GM12891 (cell line): ENCODE measurements around the gene DDIAS.

Experiments used
- DNase-seq: peaks from one replicate; pipeline ENCODE4 v3.0.0; 2011; ENCODE audit warnings: low spot score; ENCODE audit not compliant: insufficient read length
- FAIRE-seq: peaks from 2 replicates; lab custom pipeline; 2011; peaks lifted over from hg19 to GRCh38; lab: Jason Lieb, UNC
- PAX5 ChIP-seq: IDR thresholded peaks from 2 replicates; pipeline ENCODE4 v1.6.1; 2011; ENCODE audit warnings: low read length, moderate library complexity, mild to moderate bottlenecking; ENCODE audit not compliant: insufficient read depth, severe bottlenecking
- POLR2A ChIP-seq: IDR thresholded peaks from 2 replicates; pipeline ENCODE4 v1.6.1; 2011; ENCODE audit warnings: low read depth, low read length, control low read depth
- POLR2AphosphoS5 ChIP-seq: IDR thresholded peaks from 2 replicates; pipeline ENCODE4 v1.6.1; 2011; ENCODE audit warnings: low read depth, low read length, control low read depth
- POU2F2 ChIP-seq: IDR thresholded peaks from 2 replicates; pipeline ENCODE4 v1.6.1; 2011; ENCODE audit warnings: low read depth, mild to moderate bottlenecking, control low read depth, low read length, moderate library complexity
- SPI1 ChIP-seq: IDR thresholded peaks from 2 replicates; pipeline ENCODE4 v1.6.1; 2011; ENCODE audit warnings: low read depth, low read length, control low read depth
- TAF1 ChIP-seq: IDR thresholded peaks from 2 replicates; pipeline ENCODE4 v1.6.1; 2011; ENCODE audit warnings: low read depth, low read length, control low read depth

Gene DDIAS

DNA sequence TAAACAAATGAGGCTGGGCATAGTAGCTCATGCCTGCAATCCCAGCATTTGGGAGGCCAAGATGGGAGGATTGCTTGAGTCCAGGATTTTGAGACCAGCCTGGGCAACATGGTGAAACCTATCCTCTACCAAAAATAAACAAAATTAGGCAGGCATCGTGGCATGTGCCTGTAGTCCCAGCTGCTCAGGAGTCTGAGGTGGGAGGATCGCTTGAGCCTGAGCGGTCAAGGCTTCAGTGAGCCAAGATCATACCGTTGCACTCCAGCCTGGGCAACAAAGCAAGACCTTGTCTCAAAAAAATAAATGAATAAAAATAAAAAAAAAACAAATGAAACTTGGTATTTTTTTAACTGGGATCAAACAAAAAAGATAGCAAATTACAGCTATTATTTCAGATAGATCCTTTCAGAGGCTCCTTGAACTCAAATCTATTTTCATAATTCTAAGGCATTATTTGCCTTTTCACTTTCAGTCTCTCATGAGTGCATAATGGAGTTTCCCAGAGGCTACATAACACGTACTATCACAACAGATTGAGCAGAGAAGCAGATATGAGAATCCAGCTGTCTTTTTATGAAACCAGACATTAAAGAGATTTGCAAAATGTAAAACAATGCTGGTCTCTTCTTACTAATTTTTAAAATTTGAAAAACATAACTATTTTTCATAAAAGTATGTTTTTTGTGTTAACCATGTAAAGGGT is 23.1 kb downstream of the DDIAS start:
- TF ChIP-seq PAX5 (no peak), POU2F2 (no peak), POLR2A (no peak), TAF1 (no peak), POLR2AphosphoS5 (no peak), SPI1 (no peak)
- FAIRE-seq (peak; percentile 80), DNase-seq (no peak)

DNA sequence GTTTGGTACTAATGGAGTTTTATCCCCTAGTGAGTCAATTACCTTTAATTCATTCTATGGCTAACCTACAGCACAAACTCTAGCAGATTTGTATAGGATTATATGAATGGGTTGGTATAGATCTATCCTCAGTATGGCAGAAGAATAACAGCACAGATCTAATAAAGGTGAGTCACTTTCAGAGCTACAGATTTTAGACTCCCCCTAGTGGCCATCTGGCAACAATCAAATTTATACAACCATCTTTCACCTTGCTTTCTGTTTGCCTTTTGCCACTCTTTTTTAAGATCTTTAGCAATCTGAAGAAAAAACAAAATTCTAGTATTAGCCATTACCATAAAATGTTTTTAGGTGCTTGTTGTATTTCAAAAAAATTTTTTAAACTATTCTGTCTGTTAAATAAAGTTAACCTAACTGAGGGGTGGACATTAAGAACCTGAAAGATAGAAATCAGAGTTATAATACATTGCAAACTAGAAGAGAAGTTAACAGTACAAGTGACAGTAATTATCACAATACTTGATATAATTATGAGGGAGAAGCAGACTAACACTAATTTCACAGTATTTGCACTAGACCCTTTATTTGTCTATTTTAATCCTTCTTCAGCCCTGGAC is 25.8 kb downstream of the DDIAS start:
- TF ChIP-seq SPI1 (no peak), TAF1 (no peak), POLR2AphosphoS5 (no peak), POLR2A (no peak), PAX5 (no peak), POU2F2 (no peak)
- peak; percentile 82 for FAIRE-seq
- peak; percentile 17 for DNase-seq

DNA sequence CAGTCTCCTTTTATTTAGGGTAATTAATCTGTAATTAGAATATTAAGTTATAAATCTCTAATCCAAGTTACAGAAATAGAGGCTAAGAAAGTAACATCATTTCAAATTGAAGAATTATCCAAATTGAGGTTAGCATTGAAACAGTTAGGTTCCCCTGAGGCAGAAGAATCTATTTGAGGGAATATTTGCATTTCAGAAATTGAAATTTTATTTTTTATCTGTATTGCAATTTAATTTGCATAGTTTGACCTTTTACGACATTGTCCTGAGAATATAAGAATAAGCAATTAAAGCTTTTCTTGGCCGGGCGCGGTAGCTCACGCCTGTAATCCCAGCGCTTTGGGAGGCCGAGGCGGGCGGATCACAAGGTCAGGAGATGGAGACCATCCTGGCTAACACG is 27.6 kb downstream of the DDIAS start:
- TF ChIP-seq SPI1 (no peak), POLR2AphosphoS5 (no peak), POLR2A (no peak), PAX5 (no peak), TAF1 (no peak), POU2F2 (no peak)
- DNase-seq (no peak), FAIRE-seq (no peak)

DNA sequence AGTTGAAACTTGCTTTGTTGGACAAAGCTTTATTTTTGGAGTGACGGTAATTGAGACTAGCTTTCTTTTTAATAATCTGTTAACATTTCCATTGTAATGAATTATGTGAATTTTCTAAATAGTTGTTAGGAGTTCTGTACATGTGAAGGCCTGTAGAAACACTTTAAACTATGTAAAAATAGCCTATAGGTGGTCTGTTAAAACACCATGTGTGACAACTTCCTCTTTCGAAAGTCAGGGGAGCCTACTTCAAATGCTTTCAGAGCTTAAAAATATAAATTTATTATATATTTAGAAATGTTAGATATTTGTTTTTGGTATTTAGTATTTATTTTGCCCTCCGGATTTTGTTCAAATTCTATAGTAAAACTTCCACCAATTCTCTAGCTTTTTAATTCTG is 28.7 kb downstream of the DDIAS start:
- TF ChIP-seq TAF1 (no peak), SPI1 (no peak), PAX5 (no peak), POLR2A (no peak), POU2F2 (no peak), POLR2AphosphoS5 (no peak)
- FAIRE-seq (peak; percentile 77), DNase-seq (no peak)

DNA sequence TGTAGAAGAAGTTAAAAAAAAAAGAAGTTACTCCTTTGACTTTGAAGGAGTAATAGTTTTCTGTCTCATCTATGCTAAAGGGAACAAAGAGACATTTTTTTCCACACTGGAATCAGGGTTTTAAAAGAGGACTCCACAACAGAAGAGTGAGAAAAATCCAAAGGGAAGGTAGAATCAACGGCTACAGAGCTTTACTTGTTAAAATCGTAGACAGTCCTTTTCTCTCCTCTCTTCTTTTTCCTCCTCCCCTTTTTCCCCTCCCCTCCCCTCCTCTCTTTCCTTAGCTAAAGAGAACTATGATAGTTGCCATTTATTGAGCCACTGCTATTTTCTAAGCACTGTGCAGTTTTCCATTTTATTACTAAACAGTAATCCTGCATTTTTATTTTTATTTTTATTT is 29.2 kb downstream of the DDIAS start:
- DNase-seq: no peak
- TF ChIP-seq POU2F2 (no peak), POLR2AphosphoS5 (no peak), PAX5 (no peak), POLR2A (no peak), SPI1 (no peak), TAF1 (no peak)
- no peak for FAIRE-seq

DNA sequence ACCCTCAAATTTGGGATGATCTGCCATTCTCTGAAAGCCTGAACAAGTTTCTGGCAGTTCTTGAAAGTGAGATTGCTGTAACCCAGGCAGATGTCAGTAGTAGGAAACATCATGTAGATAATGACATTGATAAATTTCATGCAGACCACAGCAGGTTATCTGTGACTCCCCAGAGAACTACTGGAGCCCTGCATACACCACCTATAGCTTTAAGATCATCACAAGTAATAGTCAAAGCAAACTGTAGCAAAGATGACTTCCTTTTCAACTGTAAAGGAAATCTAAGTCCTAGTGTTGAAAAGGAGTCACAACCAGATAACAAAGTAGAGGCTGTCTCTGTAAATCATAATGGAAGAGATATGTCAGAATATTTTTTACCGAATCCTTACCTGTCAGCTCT is 31.0 kb downstream of the DDIAS start:
- no peak for DNase-seq
- peak; percentile 16 for FAIRE-seq
- no peak for TF ChIP-seq POLR2AphosphoS5

DNA sequence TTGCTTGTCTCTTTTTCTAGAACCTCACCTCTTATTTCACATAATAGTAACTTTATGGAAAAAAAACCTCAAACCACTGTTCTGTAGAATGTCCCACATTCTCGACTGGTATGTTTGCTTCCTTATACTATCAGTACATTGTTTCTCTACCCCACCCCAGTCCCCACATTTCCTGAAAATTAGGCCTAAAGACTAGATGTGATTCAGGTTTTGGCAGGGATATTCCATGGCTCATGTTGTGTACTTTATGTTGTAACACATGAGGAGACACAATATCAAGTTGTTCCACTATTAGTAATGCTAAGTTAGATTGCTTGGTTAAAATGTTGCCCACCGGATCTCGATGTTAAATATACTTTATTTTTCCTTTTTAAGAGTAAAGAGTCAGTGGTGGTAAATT is 34.7 kb downstream of the DDIAS start:
- no peak for TF ChIP-seq TAF1
- TF ChIP-seq POLR2A: no peak
- TF ChIP-seq SPI1: no peak
- no peak for TF ChIP-seq PAX5
- TF ChIP-seq POU2F2: no peak
- TF ChIP-seq POLR2AphosphoS5: no peak
- FAIRE-seq (no peak), DNase-seq (no peak)

DNA sequence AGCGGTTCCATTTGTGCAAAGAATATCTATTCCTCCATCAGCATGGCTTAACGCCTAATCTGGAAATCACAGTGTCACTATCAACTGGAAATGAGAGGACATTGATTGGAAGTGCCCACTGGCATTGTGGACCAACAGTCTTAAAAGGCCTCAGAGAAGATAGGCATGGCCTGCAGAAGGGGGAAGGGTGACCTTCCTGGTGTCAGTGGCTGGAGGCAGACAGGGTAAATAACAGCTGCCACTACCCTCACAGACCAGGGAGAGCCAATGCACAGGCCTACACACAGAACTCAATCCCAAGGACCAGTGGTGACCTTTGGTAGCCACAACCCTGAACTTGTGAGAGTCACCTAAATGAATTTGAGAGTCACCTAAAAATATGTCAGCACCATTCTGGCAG is 36.0 kb downstream of the DDIAS start:
- no peak for FAIRE-seq
- DNase-seq: no peak
- no peak for TF ChIP-seq POLR2A
- no peak for TF ChIP-seq SPI1
- TF ChIP-seq PAX5: no peak
- no peak for TF ChIP-seq POU2F2
- no peak for TF ChIP-seq TAF1
- TF ChIP-seq POLR2AphosphoS5: no peak

DNA sequence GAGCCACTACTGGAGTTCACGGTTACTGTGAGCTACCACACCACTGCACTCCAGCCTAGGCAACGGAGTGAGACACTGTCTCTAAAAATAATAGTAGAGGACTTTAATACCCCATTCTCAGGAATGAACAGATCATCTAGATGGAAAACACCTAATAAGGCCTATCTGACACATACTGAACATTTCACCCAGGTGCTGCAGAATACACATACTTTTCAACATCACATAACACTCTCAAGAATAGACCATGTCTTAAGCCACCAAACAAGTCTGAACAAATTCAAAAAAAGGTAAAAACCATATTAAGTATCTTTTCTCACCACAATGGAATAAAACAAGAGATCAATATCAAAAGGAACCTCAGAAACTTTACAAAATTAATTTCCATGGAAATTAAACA is 37.9 kb downstream of the DDIAS start:
- TF ChIP-seq TAF1: no peak
- TF ChIP-seq POLR2A: no peak
- TF ChIP-seq POU2F2: no peak
- TF ChIP-seq POLR2AphosphoS5: no peak
- TF ChIP-seq SPI1: no peak
- TF ChIP-seq PAX5: no peak
- DNase-seq: no peak
- no peak for FAIRE-seq
